ENCODE results near the gene AATK. TPM values are rescaled to one million over a fixed set of nuclear protein-coding genes. Genes with fewer than 3 reads are reported as not detected.

The AATK gene
- total and polyA plus RNA-seq, 2 donors (not counting 3 experiments of a cell fraction or from before 2014, with no cell fraction given) = 0.69 to 1.00 TPM

DNA sequence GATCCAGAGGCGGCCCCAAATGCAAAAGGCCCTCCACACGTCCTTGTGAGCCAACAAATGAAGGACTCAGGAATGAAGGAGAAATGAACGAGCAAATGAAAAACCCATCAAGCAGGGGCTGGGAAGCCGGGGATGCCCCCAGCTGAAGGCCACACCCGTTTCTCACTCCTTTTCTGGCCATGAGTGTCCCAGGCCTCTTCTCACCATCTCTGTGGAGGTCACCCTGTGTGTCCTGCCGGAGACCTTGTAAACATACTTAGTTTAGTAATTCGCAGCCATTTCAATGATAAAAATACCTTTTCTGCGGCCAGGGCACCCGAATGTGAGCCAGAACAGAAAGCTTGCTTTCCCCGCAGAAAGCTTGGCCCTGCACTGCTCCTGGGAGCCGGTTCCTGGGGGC lies 21.1 kb upstream of the AATK start:
- no peak overlapping the region for H3K4me2 ChIP-seq (ENCODE audit: insufficient read depth, low read length)
- POLR2A ChIA-PET = no interaction called here
- intact Hi-C loops (cut with micrococcal nuclease) (no loop called here), dilution Hi-C loops (cut with MboI; ENCODE audit: extremely low pct_ligation_motif_present, low sequenced_read_pairs) (no loop called here)
- no peak overlapping the region for H2AFZ ChIP-seq (ENCODE audit: low read depth, low read length)
- H3K4me1 ChIP-seq (ENCODE audit: control insufficient read depth, extremely low read depth, insufficient read depth, low read length) = no peaks in the 10 kb centered on the region
- no peaks in the 10 kb centered on the region for H3K9me1 ChIP-seq (replicated peaks; ENCODE audit: control insufficient read depth, extremely low read depth, insufficient read depth, low read length)
- TF ChIP-seq POLR2AphosphoS5 (IDR thresholded peaks at IDR 0.05; ENCODE audit: insufficient read depth, low read depth, low read length) = no peak
- TF ChIP-seq, protein P1, sequence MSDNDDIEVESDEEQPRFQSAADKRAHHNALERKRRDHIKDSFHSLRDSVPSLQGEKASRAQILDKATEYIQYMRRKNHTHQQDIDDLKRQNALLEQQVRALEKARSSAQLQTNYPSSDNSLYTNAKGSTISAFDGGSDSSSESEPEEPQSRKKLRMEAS (IDR thresholded peaks at IDR 0.05; ENCODE audit: insufficient read depth, insufficient read length) = no peak
- TF ChIP-seq FOS (IDR thresholded peaks at IDR 0.05; ENCODE audit: borderline replicate concordance, insufficient read depth, low read length) = no peak
- no peak for TF ChIP-seq EZH2 (IDR thresholded peaks at IDR 0.05; ENCODE audit: borderline replicate concordance, low read depth, low read length, severe bottlenecking)
- TF ChIP-seq POLR2A (IDR thresholded peaks at IDR 0.05; ENCODE audit: low read depth, low read length) = no peak
- no peak overlapping the region for H3K9ac ChIP-seq (replicated peaks; ENCODE audit: extremely low read depth, insufficient read depth, low read length)
- CTCF ChIA-PET = interaction anchor here (1.5 to 5.5 kb wide), 2 partner anchors 14 to 45 kb away, joined by 6 to 40 read pairs; no protein-coding TSS in a partner anchor
- FAIRE-seq (no peak), DNase-seq (ENCODE audit: low read depth, low spot score) (no peak)
- no peak overlapping the region for H3K4me3 ChIP-seq (replicated peaks in 1 of 3; ENCODE audit: insufficient read depth in 1 of 3, low read depth in 1 of 3, low read length in 3 of 3)
- no peaks in the 10 kb centered on the region for H3K9me3 ChIP-seq (replicated peaks; ENCODE audit: control insufficient read depth, insufficient read depth, low read length)
- no peaks in the 10 kb centered on the region for H3K27me3 ChIP-seq (ENCODE audit: control insufficient read depth in 2 of 2, insufficient read depth in 2 of 2, low read length in 2 of 2)
- no TSS peak for BruUV-seq (replicated peaks)
- H3K27ac ChIP-seq (ENCODE audit: insufficient read depth, low read depth, low read length) = no peak overlapping the region
- no peaks in the 10 kb centered on the region for H4K20me1 ChIP-seq (replicated peaks; ENCODE audit: control insufficient read depth, extremely low read depth, insufficient read depth, low read length)
- H3K36me3 ChIP-seq (ENCODE audit: control insufficient read depth in 2 of 2, extremely low read depth in 1 of 2, insufficient read depth in 2 of 2, low read length in 2 of 2) = peaks cover 0 to 4% of the 10 kb centered on the region in 2 experiments
- H3K79me2 ChIP-seq (ENCODE audit: control insufficient read depth, insufficient read depth, low read length) = no peaks in the 10 kb centered on the region

DNA sequence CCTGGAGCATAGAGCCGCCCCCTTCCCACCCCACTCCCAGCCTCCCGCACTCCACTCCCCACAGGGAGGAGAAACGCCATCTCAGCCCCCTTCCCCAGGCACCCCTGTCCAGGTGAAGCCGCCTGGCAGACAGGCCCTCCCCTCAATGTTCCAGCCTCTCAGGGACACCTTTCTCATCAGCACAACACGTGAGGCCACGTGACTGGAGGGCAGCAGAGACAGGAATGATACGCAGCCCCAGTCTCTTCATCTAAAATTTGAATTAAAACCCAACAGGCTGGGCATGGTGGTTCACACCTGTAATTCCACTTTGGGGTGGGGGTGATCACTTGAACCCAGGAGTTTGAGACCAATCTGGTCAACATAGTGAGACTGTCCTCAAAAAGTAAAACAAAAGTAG lies 20.2 kb upstream of the AATK start:
- CTCF ChIA-PET = interaction anchor here (1.5 to 5.5 kb wide), 2 partner anchors 15 to 44 kb away, joined by 6 to 40 read pairs; no protein-coding TSS in a partner anchor
- no peaks in the 10 kb centered on the region for H3K4me1 ChIP-seq (ENCODE audit: control insufficient read depth, extremely low read depth, insufficient read depth, low read length)
- H3K9me3 ChIP-seq (replicated peaks; ENCODE audit: control insufficient read depth, insufficient read depth, low read length) = no peaks in the 10 kb centered on the region
- no peaks in the 10 kb centered on the region for H4K20me1 ChIP-seq (replicated peaks; ENCODE audit: control insufficient read depth, extremely low read depth, insufficient read depth, low read length)
- no peak overlapping the region for H3K4me3 ChIP-seq (replicated peaks in 1 of 3; ENCODE audit: insufficient read depth in 1 of 3, low read depth in 1 of 3, low read length in 3 of 3)
- POLR2A ChIA-PET = no interaction called here
- no peak overlapping the region for H3K27ac ChIP-seq (ENCODE audit: insufficient read depth, low read depth, low read length)
- TF ChIP-seq MYC (IDR thresholded peaks at IDR 0.05; ENCODE audit: low read depth, low read length) = no peak
- TF ChIP-seq POLR2AphosphoS5 (IDR thresholded peaks at IDR 0.05; ENCODE audit: insufficient read depth, low read depth, low read length) = no peak
- no peak for TF ChIP-seq FOS (IDR thresholded peaks at IDR 0.05; ENCODE audit: borderline replicate concordance, insufficient read depth, low read length)
- no peak for TF ChIP-seq GATA2 (IDR thresholded peaks at IDR 0.05; ENCODE audit: insufficient read depth, insufficient read length, low read depth, low read length)
- TF ChIP-seq EZH2 (IDR thresholded peaks at IDR 0.05; ENCODE audit: borderline replicate concordance, low read depth, low read length, severe bottlenecking) = no peak
- no peak for TF ChIP-seq POLR2A (IDR thresholded peaks at IDR 0.05; ENCODE audit: low read depth, low read length)
- no peak overlapping the region for H3K4me2 ChIP-seq (ENCODE audit: insufficient read depth, low read length)
- H3K79me2 ChIP-seq (ENCODE audit: control insufficient read depth, insufficient read depth, low read length) = no peaks in the 10 kb centered on the region
- no peak for DNase-seq (ENCODE audit: low read depth, low spot score)
- H3K9me1 ChIP-seq (replicated peaks; ENCODE audit: control insufficient read depth, extremely low read depth, insufficient read depth, low read length) = no peaks in the 10 kb centered on the region
- H3K9ac ChIP-seq (replicated peaks; ENCODE audit: extremely low read depth, insufficient read depth, low read length) = no peak overlapping the region
- H3K27me3 ChIP-seq (ENCODE audit: control insufficient read depth in 2 of 2, insufficient read depth in 2 of 2, low read length in 2 of 2) = no peaks in the 10 kb centered on the region
- H3K36me3 ChIP-seq (ENCODE audit: control insufficient read depth in 2 of 2, extremely low read depth in 1 of 2, insufficient read depth in 2 of 2, low read length in 2 of 2) = peaks cover 0 to 2% of the 10 kb centered on the region in 2 experiments
- BruUV-seq (replicated peaks) = no TSS peak
- intact Hi-C loops (cut with micrococcal nuclease) (no loop called here), dilution Hi-C loops (cut with MboI; ENCODE audit: extremely low pct_ligation_motif_present, low sequenced_read_pairs) (no loop called here)
- FAIRE-seq = no peak
- no peak overlapping the region for H2AFZ ChIP-seq (ENCODE audit: low read depth, low read length)

Data from endothelial cell of umbilical vein (primary cell).